Measurements from ENCODE around the gene ZNF320. TPM values are rescaled to one million over a fixed set of nuclear protein-coding genes. Genes with fewer than 3 reads are reported as not detected.
"Not testable (repeated sequence)": the region's sequence is repeated elsewhere in the genome, so short reads cannot be mapped to it uniquely, and the experiment has no call there.

ZNF320 gene
- total and polyA plus RNA-seq, 9 of the 15 experiments (the other 6 are each of a cell fraction or from before 2014, with no cell fraction given) = 5.4 to 25.6 (median 11.7) TPM

DNA sequence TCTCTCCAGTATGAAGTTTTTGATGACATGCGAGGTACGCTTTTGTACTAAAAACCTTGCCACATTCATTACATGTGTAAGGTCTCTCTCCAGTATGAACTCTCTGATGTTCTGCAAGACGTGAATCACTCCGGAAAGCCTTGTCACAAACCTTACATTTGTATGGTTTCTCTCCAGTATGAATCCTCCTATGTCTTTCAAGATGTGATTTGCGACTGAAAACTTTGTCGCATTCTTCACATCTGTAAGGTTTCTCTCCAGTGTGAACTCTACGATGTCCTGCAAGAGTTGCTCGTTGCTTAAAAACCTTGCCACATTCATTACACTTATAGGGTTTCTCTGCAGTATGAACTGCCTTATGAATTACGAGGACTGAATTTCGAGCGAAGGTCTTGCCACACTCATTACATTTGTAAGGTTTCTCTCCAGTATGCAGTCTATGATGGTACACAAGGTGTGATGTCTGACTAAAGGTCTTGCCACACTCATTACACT lies 16.5 kb downstream of the ZNF320 start:
- no peak for DNase-seq (ENCODE audit: extremely low read depth in 1 of 4, low spot score in 3 of 4)
- Histone ChIP-seq H3K27ac (ENCODE audit: extremely low read depth, low read depth, low read length) (no peak overlapping the region), H2AFZ (ENCODE audit: low read depth, low read length) (no peak overlapping the region), H3K36me3 (ENCODE audit: control insufficient read depth, insufficient read depth, low read length) (peaks cover 68% of the 10 kb centered on the region), H3K9me1 (ENCODE audit: control insufficient read depth, insufficient read depth, low read length) (no peaks in the 10 kb centered on the region), H3K4me3 (no peak overlapping the region), H3K9ac (ENCODE audit: insufficient read depth in 1 of 2, low read depth in 2 of 2, low read length in 2 of 2) (no peak overlapping the region), H3K9me3 (replicated peaks; ENCODE audit: control insufficient read depth, insufficient read depth, low read depth, low read length) (peaks cover 34% of the 10 kb centered on the region), H3K27me3 (ENCODE audit: control insufficient read depth in 2 of 2, insufficient read depth in 2 of 2, low read length in 2 of 2) (no peaks in the 10 kb centered on the region), H3K4me2 (ENCODE audit: insufficient read depth, low read length) (no peak overlapping the region), H3K4me1 (replicated peaks in 1 of 2; ENCODE audit: control insufficient read depth in 2 of 2, insufficient read depth in 2 of 2, low read length in 2 of 2) (no peaks in the 10 kb centered on the region), H4K20me1 (replicated peaks; ENCODE audit: control insufficient read depth, insufficient read depth, low read length) (no peaks in the 10 kb centered on the region), H3K79me2 (ENCODE audit: control insufficient read depth, insufficient read depth, low read length) (no peaks in the 10 kb centered on the region)
- no peak for TF ChIP-seq BRF1 (IDR thresholded peaks at IDR 0.05; ENCODE audit: borderline replicate concordance, extremely low read depth, insufficient read length)
- peak; percentile 78; the same call in 1 of the 2 replicates for TF ChIP-seq ZNF274 (IDR thresholded peaks at IDR 0.05; ENCODE audit: borderline replicate concordance, low read depth, low read length)
- TF ChIP-seq CBX3 (IDR thresholded peaks at IDR 0.05; ENCODE audit: borderline replicate concordance in 1 of 2, low read length in 2 of 2) = peak in 1 of 2 experiments; percentile 27; a peak in 1 of 3 replicates
- in situ Hi-C loops (cut with MboI) (no loop called here), intact Hi-C loops (cut with micrococcal nuclease) (no loop called here)
- BruUV-seq (replicated peaks) = TSS peak; percentile 10
- no peak for ATAC-seq
- FAIRE-seq = no peak
- CTCF ChIA-PET (ENCODE audit: low intra/inter-chr PET ratio) = no interaction called here
- POLR2A ChIA-PET = no interaction called here
- 88% methylated on average over 11 of the region's 11 CpGs for WGBS (ENCODE audit: insufficient coverage, low coverage, missing lambda C conversion rate)

DNA sequence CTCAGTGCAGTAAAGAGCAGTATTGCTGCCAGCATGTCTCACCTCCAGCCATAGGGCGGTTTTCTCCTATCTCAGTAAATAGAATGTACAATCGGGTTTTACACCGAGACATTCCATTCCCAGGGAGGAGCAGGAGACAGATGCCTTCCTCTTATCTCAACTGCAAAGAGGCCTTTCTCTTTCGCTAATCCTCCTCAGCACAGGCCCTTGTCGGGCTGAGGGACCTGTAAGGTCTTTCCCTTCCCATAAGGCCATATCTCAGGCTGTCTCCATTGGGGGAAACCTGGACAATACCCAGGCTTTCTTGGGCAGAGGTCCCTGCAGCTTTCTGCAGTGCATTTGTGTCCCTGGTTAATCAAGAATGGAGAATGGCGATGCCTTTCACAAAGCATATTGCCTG lies 24.4 kb downstream of the ZNF320 start:
- in situ Hi-C loops (cut with MboI); H3K27me3 ChIP-seq (ENCODE audit: control insufficient read depth in 2 of 2, insufficient read depth in 2 of 2, low read length in 2 of 2); BruUV-seq (replicated peaks); H3K36me3 ChIP-seq (ENCODE audit: control insufficient read depth, insufficient read depth, low read length); H4K20me1 ChIP-seq (replicated peaks; ENCODE audit: control insufficient read depth, insufficient read depth, low read length); CTCF ChIA-PET (ENCODE audit: low intra/inter-chr PET ratio); H2AFZ ChIP-seq (ENCODE audit: low read depth, low read length); H3K4me2 ChIP-seq (ENCODE audit: insufficient read depth, low read length); POLR2A ChIA-PET; H3K4me3 ChIP-seq; H3K27ac ChIP-seq (ENCODE audit: extremely low read depth, low read depth, low read length); H3K9me3 ChIP-seq (replicated peaks; ENCODE audit: control insufficient read depth, insufficient read depth, low read depth, low read length); intact Hi-C loops (cut with micrococcal nuclease); H3K9ac ChIP-seq (ENCODE audit: insufficient read depth in 1 of 2, low read depth in 2 of 2, low read length in 2 of 2); H3K9me1 ChIP-seq (ENCODE audit: control insufficient read depth, insufficient read depth, low read length); H3K79me2 ChIP-seq (ENCODE audit: control insufficient read depth, insufficient read depth, low read length): not testable (repeated sequence)
- DNase-seq (ENCODE audit: extremely low read depth in 1 of 4, low spot score in 3 of 4) (peak in 2 of 4 experiments; percentile 20 to 70), ATAC-seq (peak; percentile 74), FAIRE-seq (peak; percentile 48)
- TF ChIP-seq TRIM24 (IDR thresholded peaks at IDR 0.05) (peak; percentile 33 to 70; a peak in 2 of 4 replicates), SOX6 (IDR thresholded peaks at IDR 0.05) (peak; percentile 49; the same call in 1 of the 2 replicates), GATA2 (CRISPR knock-in tag; IDR thresholded peaks at IDR 0.05) (peak; percentile 58; the same call in 1 of the 2 replicates), KDM1A (IDR thresholded peaks at IDR 0.05) (0 out of 4 replicates have a peak, but pooled peaks have one; percentile 22 to 24), NCOR1 (IDR thresholded peaks at IDR 0.05) (peak; percentile 72), TRIM28 (IDR thresholded peaks at IDR 0.05) (0 out of 2 replicates have a peak, but pooled peaks have one; percentile 21), TCF3 (CRISPR knock-in tag; IDR thresholded peaks at IDR 0.05) (peak; percentile 64), TAL1 (IDR thresholded peaks at IDR 0.05) (peak; percentile 67; the same call in 1 of the 2 replicates), CBFA2T2 (conservative IDR thresholded peaks at IDR 0.05) (peak; percentile 80), CBFA2T3 (IDR thresholded peaks at IDR 0.05) (peak; percentile 89), ARID1B (IDR thresholded peaks at IDR 0.05) (peak; percentile 64; the same call in 1 of the 2 replicates), NFIC (IDR thresholded peaks at IDR 0.05) (peak; percentile 42), MTA2 (IDR thresholded peaks at IDR 0.05; ENCODE audit: low read depth) (0 out of 2 replicates have a peak, but pooled peaks have one; percentile 21)
- 11% methylated on average over 6 of the region's 6 CpGs for WGBS (ENCODE audit: insufficient coverage, low coverage, missing lambda C conversion rate)
- H3K4me1 ChIP-seq (replicated peaks in 1 of 2; ENCODE audit: control insufficient read depth in 2 of 2, insufficient read depth in 2 of 2, low read length in 2 of 2) = peaks cover 11 to 17% of the 10 kb centered on the region in 2 experiments; a peak in 3 of 5 replicates

All from K562 (cell line).